Mammary epithelial cell (primary cell): ENCODE data around the gene RHOBTB1.

Source experiments
- EZH2 ChIP-seq: IDR thresholded peaks from 2 replicates; pipeline ENCODE4 v1.6.1; 2012; ENCODE audit warnings: low read length, inconsistent platforms, borderline replicate concordance
- TF ChIP-seq, protein P1 (sequence below), 2 donors: IDR thresholded peaks in 1 of 2; conservative IDR thresholded peaks in 1 of 2; 2 replicates each; pipeline ENCODE4 v1.5.1; 2011 to 2012; ENCODE audit warnings: inconsistent platforms in 2 of 2, low read length in 2 of 2, mild to moderate bottlenecking in 2 of 2, control low read depth in 1 of 2, low read depth in 1 of 2; ENCODE audit not compliant: insufficient read depth in 1 of 2; ENCODE audit errors: extremely low read depth in 1 of 2

DNA sequence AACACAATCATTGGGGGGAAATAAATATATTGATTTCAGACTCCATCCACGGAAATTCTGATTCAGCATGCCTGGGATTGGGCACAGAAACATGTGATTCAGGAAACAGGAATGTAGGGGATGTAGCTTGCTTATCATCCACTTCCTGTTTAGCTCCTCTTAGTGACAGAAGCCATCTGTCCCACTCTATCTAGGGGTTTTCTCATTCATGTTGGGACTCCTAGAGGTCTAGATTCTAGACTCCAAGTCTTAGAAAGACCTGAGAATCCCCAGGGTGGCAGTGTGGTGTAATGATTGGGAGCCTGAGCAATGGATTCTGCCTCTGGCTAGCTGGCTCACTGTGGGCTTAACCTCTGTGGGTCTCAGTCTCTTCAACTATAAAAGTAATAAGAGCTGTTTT is 97.8 kb downstream of the RHOBTB1 start:
- TF ChIP-seq, protein P1, sequence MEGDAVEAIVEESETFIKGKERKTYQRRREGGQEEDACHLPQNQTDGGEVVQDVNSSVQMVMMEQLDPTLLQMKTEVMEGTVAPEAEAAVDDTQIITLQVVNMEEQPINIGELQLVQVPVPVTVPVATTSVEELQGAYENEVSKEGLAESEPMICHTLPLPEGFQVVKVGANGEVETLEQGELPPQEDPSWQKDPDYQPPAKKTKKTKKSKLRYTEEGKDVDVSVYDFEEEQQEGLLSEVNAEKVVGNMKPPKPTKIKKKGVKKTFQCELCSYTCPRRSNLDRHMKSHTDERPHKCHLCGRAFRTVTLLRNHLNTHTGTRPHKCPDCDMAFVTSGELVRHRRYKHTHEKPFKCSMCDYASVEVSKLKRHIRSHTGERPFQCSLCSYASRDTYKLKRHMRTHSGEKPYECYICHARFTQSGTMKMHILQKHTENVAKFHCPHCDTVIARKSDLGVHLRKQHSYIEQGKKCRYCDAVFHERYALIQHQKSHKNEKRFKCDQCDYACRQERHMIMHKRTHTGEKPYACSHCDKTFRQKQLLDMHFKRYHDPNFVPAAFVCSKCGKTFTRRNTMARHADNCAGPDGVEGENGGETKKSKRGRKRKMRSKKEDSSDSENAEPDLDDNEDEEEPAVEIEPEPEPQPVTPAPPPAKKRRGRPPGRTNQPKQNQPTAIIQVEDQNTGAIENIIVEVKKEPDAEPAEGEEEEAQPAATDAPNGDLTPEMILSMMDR (conservative IDR thresholded peaks at IDR 0.05 in 1 of 2, IDR thresholded peaks at IDR 0.05 in 1 of 2; ENCODE audit: extremely low read depth in 1 of 2, insufficient read depth in 1 of 2, low read depth in 1 of 2, low read length in 2 of 2), result peak in 1 of 2 donors; percentile 39
- TF ChIP-seq EZH2, result no peak
